Activated CD4-positive, alpha-beta T cell treated with anti-CD3 and anti-CD28 coated beads for 24 hours (primary cell): ENCODE measurements around the gene PITPNM2.
A peak's percentile ranks its signal among the peaks of the same experiment; 100 is the strongest.
"Not testable (repeated sequence)": the region's sequence is repeated elsewhere in the genome, so short reads cannot be mapped to it uniquely, and the experiment has no call there.

Experiments
- DNase-seq, 2 donors: peaks; one replicate each; pipeline ENCODE4 v3.0.0-alpha.2; 2020; ENCODE audit warnings: low read depth in 2 of 2

Gene PITPNM2

GRCh38 chr12:123120452-123121166, 30.3 kb downstream of the PITPNM2 start:
- DNase-seq: no peak

DNA sequence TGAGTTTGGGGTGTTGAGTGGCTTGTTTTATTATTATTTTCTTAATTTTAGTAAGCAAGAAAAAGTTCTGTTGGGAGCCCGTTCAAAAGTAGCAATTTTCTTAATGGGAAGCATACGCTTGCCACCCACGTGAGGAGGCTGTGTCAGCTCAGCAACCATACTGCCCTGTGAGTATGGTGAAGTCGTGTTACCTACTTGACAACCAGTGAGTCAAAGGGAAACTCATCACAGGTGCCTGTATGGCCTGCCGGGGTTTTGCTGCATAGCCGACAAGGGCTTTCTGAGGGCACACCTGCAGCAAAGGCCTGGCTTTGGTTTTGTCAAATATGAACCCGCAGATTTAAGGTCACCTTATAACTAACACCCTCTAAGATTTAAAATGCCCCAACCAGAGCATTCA, 31.1 kb downstream of the PITPNM2 start:
- DNase-seq: no peak

DNA sequence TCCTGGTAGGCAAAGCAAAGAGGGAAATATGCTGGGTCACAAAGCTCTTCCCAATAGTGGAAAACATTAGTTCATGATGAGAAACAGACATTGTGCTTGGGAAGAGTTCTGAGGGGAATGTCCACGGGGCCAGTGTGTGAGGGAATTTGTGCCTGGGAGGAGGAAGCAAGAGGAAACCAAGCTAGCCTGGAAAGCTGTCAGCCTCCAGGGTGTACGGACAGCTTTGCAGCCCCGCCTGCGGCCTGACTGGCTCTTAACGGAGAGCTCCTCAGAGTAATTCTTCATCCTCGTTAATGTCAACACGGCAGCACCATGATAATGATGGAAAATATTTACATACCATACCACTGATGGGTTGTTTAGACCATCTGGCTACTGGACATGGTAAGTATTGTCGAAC, 32.4 kb downstream of the PITPNM2 start:
- DNase-seq: no peak

GRCh38 chr12:123115409-123116121, 35.3 kb downstream of the PITPNM2 start:
- DNase-seq: no peak

GRCh38 chr12:123114304-123115083, 36.4 kb downstream of the PITPNM2 start:
- DNase-seq: no peak

DNA sequence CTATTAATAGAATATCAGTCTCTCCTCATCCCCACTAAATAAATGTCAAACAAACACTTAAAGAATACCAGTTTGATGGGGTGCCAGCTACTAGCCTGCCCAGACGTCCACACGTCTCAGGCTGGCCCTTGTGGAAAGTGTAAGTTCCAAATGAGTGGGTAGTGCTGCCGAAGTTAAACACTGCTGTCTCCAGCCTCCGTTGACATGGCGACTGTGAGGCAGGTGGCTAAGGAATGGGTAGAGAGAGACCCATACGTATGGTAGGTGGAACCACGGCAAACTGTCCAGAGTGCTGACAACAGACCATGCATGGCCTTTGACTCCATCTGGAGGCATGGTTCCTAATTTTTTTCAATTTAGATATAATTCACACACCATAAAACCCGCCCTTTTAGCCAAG, 37.9 kb downstream of the PITPNM2 start:
- no peak for DNase-seq

DNA sequence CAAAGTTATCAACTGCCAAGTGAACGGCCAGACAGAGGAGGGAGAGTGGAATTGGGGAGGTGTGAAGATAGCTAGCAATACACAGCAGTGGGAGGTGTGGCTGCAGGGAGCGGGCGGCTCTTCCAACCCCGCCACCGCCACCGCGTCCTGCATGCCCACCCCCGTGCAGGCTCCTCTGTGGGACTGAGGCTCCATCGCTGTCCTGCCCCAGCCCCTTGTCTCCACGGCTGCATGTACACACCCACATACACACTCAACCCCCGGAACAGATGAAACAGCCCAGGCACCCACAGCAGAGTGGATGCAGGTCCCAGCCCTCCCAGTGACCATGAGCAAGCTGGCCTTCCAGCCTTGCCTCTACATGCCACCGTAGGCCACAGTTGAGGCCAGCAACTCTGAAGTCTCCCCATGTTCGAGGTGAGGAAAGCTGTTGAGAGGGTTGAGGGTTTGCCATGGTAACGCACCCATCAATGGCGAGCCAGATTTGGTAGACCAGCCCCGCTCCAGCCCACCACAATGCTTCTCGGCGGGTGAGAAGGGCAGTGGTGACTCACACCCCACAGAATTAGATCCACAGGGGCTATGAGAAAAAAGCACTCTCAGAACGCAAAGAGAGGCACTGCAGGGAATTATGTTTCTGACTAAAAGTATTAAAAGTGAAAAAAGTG, 39.3 kb downstream of the PITPNM2 start:
- no peak for DNase-seq

- DNase-seq: no peak
Measured at GRCh38 chr12:123109319-123109772, 41.5 kb downstream of the PITPNM2 start.

GRCh38 chr12:123108682-123109066, 42.2 kb downstream of the PITPNM2 start:
- no peak for DNase-seq

DNA sequence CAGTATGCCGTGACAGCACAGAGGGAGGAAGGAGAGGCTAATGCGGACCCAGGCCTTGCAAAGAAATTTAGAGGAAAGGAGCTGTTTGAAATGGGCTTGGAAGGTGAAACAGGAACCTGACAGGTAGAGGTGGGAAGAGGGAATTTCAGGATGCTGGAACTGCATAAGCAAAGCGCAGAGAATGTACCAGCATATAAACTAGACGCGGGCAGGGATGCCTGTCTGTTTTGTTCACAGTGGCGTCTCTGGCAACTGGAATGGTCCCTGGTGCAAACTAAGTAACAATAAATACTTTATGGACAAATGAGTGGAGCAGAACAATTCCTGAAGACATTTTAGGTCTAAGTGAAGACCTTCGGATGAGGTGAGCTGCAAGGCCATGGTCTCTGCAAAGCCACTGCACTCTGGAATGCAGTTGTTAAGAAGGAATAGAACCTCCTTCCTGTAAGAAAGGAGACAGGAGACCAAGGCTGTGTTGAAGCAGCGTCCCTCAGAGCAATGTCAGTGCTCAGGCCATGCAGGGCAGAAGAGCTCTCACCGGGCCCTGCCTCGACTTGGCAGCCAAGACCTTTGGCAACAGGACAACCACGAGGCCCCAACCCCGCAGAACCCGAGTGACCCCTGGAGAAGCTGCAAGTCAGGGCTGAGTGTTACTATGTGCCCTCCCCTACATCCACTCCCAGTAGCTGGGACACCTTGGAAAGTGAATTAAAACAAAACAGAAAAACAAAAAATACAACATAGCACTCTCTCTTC, 42.8 kb downstream of the PITPNM2 start:
- no peak for DNase-seq

DNA sequence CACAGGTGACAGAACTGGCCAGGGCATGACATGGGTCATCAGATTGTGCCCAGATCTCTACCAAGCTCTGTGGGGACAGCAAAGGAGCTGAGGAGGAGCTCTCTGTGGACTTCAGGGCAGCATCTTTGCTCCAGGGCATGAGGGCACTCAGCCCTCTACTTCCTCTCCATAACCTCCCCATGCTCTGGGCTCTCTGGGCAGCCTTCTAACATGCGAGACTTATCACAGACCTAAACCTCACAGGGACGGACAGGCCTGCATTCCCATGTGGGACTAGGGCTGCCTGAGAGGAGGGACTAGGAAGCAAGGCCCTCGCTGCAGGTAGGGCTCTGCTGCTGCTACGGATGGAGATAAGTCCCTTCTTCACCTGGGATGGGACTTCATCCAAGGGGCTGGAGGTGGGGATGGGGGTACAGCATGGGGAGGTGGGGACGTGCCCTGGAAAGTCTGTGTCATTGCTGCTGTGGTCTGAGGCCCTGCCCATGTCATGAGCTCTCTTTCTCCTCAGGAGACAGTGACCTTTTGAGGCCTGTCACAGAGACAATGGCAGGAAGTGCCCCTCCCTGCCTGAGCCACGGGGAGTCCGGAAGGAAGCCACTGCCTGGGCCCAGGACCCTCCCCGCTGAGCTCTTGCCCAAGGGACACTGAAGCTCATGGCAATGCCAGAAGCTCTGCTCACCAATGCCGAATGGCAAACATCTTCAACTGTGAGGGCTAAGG, 44.1 kb downstream of the PITPNM2 start:
- DNase-seq: peak in 1 of 2 donors; percentile 34

- DNase-seq: no peak
Measured at GRCh38 chr12:123105211-123105826, 45.6 kb downstream of the PITPNM2 start.

DNA sequence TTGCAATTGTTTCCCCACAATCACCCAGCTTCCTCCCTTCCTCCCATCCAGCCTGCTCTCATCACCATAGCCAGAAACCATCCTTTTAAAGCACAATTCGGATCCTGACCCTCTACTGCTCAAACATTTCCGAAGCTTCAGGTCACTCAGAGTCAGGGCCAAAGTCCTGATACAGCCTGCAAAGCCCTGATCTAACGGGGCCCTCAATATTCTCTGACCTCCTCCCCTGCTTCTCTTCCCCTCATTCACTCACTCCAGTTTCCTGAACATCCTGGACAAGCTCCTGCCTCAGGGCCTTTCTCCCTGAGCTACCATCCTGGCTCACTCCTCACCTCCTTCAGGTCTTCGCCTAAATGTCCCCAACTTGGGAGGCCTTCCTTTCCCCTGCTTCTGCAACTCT, 46.1 kb downstream of the PITPNM2 start:
- DNase-seq: no peak

GRCh38 chr12:123104094-123104493, 46.8 kb downstream of the PITPNM2 start:
- not testable (repeated sequence) for DNase-seq

DNA sequence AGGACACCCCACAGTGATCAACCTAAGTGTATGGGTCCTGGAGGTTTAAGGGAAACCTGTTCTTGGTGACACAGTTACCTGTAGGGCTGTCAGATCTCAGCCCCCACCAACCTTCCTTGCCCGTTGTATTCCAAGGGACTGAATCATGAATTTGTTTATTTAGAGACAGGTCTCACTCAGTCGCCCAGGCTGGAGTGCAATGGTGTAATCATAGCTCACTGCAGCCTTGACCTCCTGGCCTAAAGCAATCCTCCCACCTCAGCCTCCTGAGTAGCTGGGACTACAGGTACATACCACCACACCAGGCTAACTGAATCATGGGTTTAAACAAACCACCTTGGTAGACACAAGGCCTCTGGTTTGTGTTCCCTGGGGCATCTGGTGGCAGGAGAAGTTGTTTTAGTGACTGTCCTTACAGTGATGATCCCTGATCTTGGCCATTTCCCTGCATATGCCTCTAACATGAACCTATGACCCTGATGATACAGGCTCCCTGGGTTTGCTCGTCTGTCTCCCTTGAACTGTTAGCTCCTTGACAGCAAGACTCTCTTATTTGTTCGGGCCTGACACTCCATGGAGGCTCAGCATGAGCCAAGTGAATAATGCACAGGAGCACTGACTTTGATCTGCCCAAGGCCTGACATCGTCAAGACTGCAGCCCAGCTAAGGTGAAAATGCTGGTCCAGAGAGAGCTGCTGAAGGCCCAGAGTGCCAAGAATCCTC, 47.9 kb downstream of the PITPNM2 start:
- no peak for DNase-seq

DNA sequence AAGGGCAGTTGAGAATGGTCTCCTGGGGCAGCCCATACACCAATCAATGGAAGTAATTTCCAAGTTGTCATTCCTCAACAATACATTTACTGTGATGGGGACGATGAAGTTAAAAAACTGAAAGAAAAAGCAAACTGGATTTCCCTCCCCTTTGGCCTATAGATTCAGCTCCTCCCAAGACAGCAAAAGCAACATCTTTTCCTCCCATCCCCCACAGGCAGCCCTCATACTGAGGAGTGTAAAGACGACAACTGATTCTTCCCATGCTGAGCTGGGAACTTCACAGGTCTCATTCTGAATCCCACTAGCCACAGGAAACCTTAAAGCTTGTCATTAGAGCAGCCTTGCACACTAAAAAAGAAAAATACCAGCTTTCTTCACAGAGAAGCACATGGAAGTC, 48.5 kb downstream of the PITPNM2 start:
- DNase-seq: no peak

GRCh38 chr12:123101526-123101925, 49.4 kb downstream of the PITPNM2 start:
- DNase-seq: no peak
